Lung (tissue), 12 donors: ENCODE measurements around the gene SLC35E1. TPM values are rescaled to one million over a fixed set of nuclear protein-coding genes. Genes with fewer than 3 reads are reported as not detected.

Experiments
- ATAC-seq: fragments of 200-7000 bp; cut with Tn5 transposase; one replicate; pipeline ENCODE4 v1.9.1; 2020; ENCODE audit warnings: moderate number of reproducible peaks; ENCODE audit not compliant: insufficient read depth, low FRiP score
- DNase-seq, 3 donors: peaks; one replicate each; pipeline ENCODE4 v3.0.0-alpha.2; 2013 to 2017
- H3K27ac ChIP-seq, 2 donors: one replicate each; pipeline ENCODE4 v1.5.1; 2013; ENCODE audit warnings: mild to moderate bottlenecking in 2 of 2, moderate library complexity in 2 of 2, control low read depth in 1 of 2, inconsistent platforms in 1 of 2, low read depth in 1 of 2, low read length in 1 of 2
- H3K27me3 ChIP-seq, 3 donors: one replicate each; pipeline ENCODE4 v1.5.1; 2013; ENCODE audit warnings: low read length in 2 of 3; ENCODE audit not compliant: control insufficient read depth in 3 of 3, insufficient read depth in 3 of 3
- H3K36me3 ChIP-seq, 4 donors: one replicate each; pipeline ENCODE4 v1.5.1; 2013; ENCODE audit warnings: low read length in 4 of 4, mild to moderate bottlenecking in 1 of 4, moderate library complexity in 1 of 4; ENCODE audit not compliant: control insufficient read depth in 4 of 4, insufficient read depth in 4 of 4
- H3K4me1 ChIP-seq, 5 donors: one replicate each; pipeline ENCODE4 v1.5.1; 2013; ENCODE audit warnings: low read length in 5 of 5, mild to moderate bottlenecking in 2 of 5, moderate library complexity in 1 of 5; ENCODE audit not compliant: control insufficient read depth in 5 of 5, insufficient read depth in 5 of 5
- H3K4me3 ChIP-seq: one replicate; pipeline ENCODE4 v1.5.1; 2013; ENCODE audit warnings: mild to moderate bottlenecking, control low read depth, moderate library complexity
- H3K9ac ChIP-seq, 2 donors: one replicate each; pipeline ENCODE4 v1.5.1; 2013; ENCODE audit warnings: low read length in 2 of 2, control low read depth in 1 of 2; ENCODE audit not compliant: insufficient read depth in 1 of 2
- H3K9me3 ChIP-seq, 4 donors: one replicate each; pipeline ENCODE4 v1.5.1; 2013; ENCODE audit warnings: low read length in 3 of 4, mild to moderate bottlenecking in 1 of 4, moderate library complexity in 1 of 4; ENCODE audit not compliant: control insufficient read depth in 4 of 4, insufficient read depth in 3 of 4
- WGBS, 2 donors: extraction: QIAGEN DNeasy Blood & Tissue Kit; methylation state at CpG; one replicate each; pipeline ENCODE4 v1.1.7; 2013; 5-methylcytosine and 5-hydroxymethylcytosine counted together
- polyA plus RNA-seq, 2 donors: library from polyadenylated mRNA; stranded (reverse); fragments of 200-250 nt; gene quantifications; one replicate each; pipeline ENCODE4 v1.2.1, GENCODE V29; 2013
- total RNA-seq, 2 donors: library from RNA; depleted of rRNA in 1 of 2; stranded (reverse); fragments of >200 nt in 1 of 2; gene quantifications; one replicate each; pipeline ENCODE4 v1.2.1, GENCODE V29; 2014 to 2021
- TF ChIP-seq, protein P1 (sequence below): IDR thresholded peaks from 2 replicates; pipeline ENCODE4 v1.5.1; 2012; ENCODE audit warnings: mild to moderate bottlenecking; ENCODE audit errors: control extremely low read depth, extremely low read depth
- donor health status: control.
- donor health status: control.
- donor health status: Bipolar disorder and iron deficiency.
- donor health status: healthy.
- donor health status: DM: yes; HTN: yes; CAD: no.

The SLC35E1 gene
- total and polyA plus RNA-seq, 4 donors = 24.9 to 58.1 (median 33.3) TPM

- Histone ChIP-seq H3K4me3 (no peak overlapping the region), H3K27me3 (no peaks in the 10 kb centered on the region), H3K36me3 (peaks cover 0 to 31% (median 3%) of the 10 kb centered on the region in 4 donors), H3K27ac (no peak overlapping the region), H3K9ac (no peak overlapping the region), H3K9me3 (no peaks in the 10 kb centered on the region), H3K4me1 (peaks cover 2 to 14% (median 8%) of the 10 kb centered on the region in 5 donors)
- DNase-seq (no peak), ATAC-seq (no peak)
- TF ChIP-seq, protein P1, sequence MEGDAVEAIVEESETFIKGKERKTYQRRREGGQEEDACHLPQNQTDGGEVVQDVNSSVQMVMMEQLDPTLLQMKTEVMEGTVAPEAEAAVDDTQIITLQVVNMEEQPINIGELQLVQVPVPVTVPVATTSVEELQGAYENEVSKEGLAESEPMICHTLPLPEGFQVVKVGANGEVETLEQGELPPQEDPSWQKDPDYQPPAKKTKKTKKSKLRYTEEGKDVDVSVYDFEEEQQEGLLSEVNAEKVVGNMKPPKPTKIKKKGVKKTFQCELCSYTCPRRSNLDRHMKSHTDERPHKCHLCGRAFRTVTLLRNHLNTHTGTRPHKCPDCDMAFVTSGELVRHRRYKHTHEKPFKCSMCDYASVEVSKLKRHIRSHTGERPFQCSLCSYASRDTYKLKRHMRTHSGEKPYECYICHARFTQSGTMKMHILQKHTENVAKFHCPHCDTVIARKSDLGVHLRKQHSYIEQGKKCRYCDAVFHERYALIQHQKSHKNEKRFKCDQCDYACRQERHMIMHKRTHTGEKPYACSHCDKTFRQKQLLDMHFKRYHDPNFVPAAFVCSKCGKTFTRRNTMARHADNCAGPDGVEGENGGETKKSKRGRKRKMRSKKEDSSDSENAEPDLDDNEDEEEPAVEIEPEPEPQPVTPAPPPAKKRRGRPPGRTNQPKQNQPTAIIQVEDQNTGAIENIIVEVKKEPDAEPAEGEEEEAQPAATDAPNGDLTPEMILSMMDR = no peak
- 93 to 94% methylated on average over 49 to 52 of the region's 52 CpGs for WGBS, 2 donors
Observed at GRCh38 chr19:16576690-16577530, 4.7 kb upstream of the SLC35E1 start.

- H3K27ac ChIP-seq = no peak overlapping the region
- ATAC-seq (no peak), DNase-seq (no peak)
- H3K4me3 ChIP-seq = no peak overlapping the region
- peaks cover 2 to 20% (median 8%) of the 10 kb centered on the region in 5 donors for H3K4me1 ChIP-seq
- 91 to 92% methylated on average over 48 of the region's 48 CpGs for WGBS, 2 donors
- H3K9me3 ChIP-seq = no peaks in the 10 kb centered on the region
- H3K27me3 ChIP-seq = no peaks in the 10 kb centered on the region
- peaks cover 0 to 31% (median 3%) of the 10 kb centered on the region in 4 donors for H3K36me3 ChIP-seq
- no peak overlapping the region for H3K9ac ChIP-seq
- TF ChIP-seq, protein P1 = no peak
Observed at GRCh38 chr19:16575861-16576689, 3.9 kb upstream of the SLC35E1 start.

DNA sequence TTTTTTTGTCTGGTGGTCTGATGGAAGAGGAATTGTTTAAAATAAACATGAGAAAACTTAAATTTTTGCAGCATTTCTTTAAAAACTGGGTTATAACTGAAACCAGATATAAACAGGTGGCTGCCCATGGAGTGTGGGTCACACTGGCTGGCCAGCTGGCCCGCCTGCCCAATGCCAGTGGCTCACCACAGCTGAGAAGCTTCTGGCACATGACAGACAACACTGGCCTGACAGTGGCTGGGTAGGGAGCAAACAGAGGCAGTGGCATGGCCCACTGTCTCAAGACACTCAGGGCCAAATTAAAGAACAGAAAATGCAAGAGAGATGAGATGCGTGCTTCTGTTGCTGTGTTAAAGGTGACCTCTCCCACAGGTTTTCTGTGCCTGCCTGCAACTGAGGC, 3.1 kb upstream of the SLC35E1 start:
- no peaks in the 10 kb centered on the region for H3K27me3 ChIP-seq
- DNase-seq = no peak
- H3K9ac ChIP-seq = no peak overlapping the region
- ATAC-seq = no peak
- H3K4me1 ChIP-seq = peaks cover 2 to 22% (median 8%) of the 10 kb centered on the region in 5 donors
- no peak overlapping the region for H3K27ac ChIP-seq
- TF ChIP-seq, protein P1 = no peak
- no peak overlapping the region for H3K4me3 ChIP-seq
- H3K9me3 ChIP-seq = no peaks in the 10 kb centered on the region
- H3K36me3 ChIP-seq = peaks cover 0 to 31% (median 3%) of the 10 kb centered on the region in 4 donors
- 84 to 95% methylated on average over 2 of the region's 2 CpGs for WGBS, 2 donors
